ENCODE results near the gene IL3.

DNA sequence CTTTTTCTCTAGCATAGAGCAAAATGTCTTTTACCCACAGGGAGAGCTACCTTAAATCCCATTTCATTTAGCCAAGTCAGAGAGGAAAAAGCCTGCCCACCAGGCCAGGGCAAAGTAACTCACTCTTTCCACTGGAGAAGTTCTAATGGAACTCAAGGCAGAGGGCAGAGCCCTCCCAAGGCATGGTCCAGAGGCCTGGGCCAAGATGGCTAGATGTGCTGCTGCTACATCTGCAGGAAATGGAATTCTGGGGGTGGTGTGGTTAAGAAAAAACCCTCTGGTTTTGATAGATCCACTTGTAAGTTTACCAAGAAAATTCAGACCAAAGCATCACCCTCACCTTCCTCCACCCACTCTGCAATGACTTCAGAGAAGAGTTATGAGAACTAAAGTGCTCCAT is 50.5 kb downstream of the IL3 start:
- TF ChIP-seq, protein P1, sequence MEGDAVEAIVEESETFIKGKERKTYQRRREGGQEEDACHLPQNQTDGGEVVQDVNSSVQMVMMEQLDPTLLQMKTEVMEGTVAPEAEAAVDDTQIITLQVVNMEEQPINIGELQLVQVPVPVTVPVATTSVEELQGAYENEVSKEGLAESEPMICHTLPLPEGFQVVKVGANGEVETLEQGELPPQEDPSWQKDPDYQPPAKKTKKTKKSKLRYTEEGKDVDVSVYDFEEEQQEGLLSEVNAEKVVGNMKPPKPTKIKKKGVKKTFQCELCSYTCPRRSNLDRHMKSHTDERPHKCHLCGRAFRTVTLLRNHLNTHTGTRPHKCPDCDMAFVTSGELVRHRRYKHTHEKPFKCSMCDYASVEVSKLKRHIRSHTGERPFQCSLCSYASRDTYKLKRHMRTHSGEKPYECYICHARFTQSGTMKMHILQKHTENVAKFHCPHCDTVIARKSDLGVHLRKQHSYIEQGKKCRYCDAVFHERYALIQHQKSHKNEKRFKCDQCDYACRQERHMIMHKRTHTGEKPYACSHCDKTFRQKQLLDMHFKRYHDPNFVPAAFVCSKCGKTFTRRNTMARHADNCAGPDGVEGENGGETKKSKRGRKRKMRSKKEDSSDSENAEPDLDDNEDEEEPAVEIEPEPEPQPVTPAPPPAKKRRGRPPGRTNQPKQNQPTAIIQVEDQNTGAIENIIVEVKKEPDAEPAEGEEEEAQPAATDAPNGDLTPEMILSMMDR (conservative IDR thresholded peaks at IDR 0.05; ENCODE audit: low read depth, low read length): no peak
- TF ChIP-seq NFE2L2 (IDR thresholded peaks at IDR 0.05; ENCODE audit: low read depth, low read length) (no peak), POLR2A (IDR thresholded peaks at IDR 0.05; ENCODE audit: low read depth, low read length) (no peak), RFX5 (IDR thresholded peaks at IDR 0.05; ENCODE audit: low read depth, low read length) (no peak), MAFK (IDR thresholded peaks at IDR 0.05; ENCODE audit: low read depth, low read length) (no peak), RAD21 (IDR thresholded peaks at IDR 0.05; ENCODE audit: low read length) (no peak), CEBPB (IDR thresholded peaks at IDR 0.05; ENCODE audit: low read depth, low read length) (no peak), SMC3 (IDR thresholded peaks at IDR 0.05; ENCODE audit: low read depth, low read length) (no peak)
- TF ChIP-seq, protein P2, sequence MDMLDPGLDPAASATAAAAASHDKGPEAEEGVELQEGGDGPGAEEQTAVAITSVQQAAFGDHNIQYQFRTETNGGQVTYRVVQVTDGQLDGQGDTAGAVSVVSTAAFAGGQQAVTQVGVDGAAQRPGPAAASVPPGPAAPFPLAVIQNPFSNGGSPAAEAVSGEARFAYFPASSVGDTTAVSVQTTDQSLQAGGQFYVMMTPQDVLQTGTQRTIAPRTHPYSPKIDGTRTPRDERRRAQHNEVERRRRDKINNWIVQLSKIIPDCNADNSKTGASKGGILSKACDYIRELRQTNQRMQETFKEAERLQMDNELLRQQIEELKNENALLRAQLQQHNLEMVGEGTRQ (IDR thresholded peaks at IDR 0.05; ENCODE audit: low read depth, low read length): no peak
- TF ChIP-seq, protein P3, sequence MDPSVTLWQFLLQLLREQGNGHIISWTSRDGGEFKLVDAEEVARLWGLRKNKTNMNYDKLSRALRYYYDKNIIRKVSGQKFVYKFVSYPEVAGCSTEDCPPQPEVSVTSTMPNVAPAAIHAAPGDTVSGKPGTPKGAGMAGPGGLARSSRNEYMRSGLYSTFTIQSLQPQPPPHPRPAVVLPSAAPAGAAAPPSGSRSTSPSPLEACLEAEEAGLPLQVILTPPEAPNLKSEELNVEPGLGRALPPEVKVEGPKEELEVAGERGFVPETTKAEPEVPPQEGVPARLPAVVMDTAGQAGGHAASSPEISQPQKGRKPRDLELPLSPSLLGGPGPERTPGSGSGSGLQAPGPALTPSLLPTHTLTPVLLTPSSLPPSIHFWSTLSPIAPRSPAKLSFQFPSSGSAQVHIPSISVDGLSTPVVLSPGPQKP (IDR thresholded peaks at IDR 0.05; ENCODE audit: borderline replicate concordance, low read depth, low read length): no peak
